C4-2B (cell line): ENCODE measurements around the gene ZCCHC4.

Experiments
- ZFX ChIP-seq: fragments of 450-650 bp; IDR thresholded peaks from 2 replicates; pipeline ENCODE4 v1.6.1; 2017
- TF ChIP-seq, protein P1 (sequence below): fragments of 450-650 bp; conservative IDR thresholded peaks from 2 replicates; pipeline ENCODE4 v1.5.1; 2017; ENCODE audit warnings: mild to moderate bottlenecking

DNA sequence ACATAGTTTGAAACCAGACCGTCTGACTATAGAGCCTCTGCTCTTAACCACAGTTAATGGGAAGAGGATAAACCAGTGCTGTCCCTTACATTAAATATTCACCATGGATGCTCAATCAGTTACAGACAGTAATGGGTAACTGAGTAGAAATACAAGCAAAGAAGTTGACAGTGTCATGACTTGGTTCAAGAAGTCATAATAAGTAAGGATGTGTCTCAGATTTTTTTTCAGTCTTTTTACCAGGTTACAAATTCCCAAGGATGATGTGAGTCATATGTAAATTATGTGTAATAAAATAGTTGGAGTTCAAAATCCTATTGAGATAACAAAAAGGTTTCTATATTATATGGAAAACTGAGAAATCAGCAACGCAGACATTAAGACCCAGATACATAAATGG, 31.1 kb downstream of the ZCCHC4 start:
- TF ChIP-seq, protein P1, sequence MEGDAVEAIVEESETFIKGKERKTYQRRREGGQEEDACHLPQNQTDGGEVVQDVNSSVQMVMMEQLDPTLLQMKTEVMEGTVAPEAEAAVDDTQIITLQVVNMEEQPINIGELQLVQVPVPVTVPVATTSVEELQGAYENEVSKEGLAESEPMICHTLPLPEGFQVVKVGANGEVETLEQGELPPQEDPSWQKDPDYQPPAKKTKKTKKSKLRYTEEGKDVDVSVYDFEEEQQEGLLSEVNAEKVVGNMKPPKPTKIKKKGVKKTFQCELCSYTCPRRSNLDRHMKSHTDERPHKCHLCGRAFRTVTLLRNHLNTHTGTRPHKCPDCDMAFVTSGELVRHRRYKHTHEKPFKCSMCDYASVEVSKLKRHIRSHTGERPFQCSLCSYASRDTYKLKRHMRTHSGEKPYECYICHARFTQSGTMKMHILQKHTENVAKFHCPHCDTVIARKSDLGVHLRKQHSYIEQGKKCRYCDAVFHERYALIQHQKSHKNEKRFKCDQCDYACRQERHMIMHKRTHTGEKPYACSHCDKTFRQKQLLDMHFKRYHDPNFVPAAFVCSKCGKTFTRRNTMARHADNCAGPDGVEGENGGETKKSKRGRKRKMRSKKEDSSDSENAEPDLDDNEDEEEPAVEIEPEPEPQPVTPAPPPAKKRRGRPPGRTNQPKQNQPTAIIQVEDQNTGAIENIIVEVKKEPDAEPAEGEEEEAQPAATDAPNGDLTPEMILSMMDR = no peak
- no peak for TF ChIP-seq ZFX
